GM12878 (cell line): Measurements from ENCODE around the gene CCDC57. TPM values are rescaled to one million over a fixed set of nuclear protein-coding genes. Genes with fewer than 3 reads are reported as not detected.

Experiments
- ATAC-seq: fragments of 200-7000 bp; cut with Tn5 transposase; 3 replicates; pipeline ENCODE4 v1.9.1; 2020; ENCODE audit warnings: mild to moderate bottlenecking, moderate library complexity
- BruUV-seq: library from RNA; stranded (reverse); fragments of 400-500 nt; replicated peaks from 2 replicates; lab custom pipeline; 2021; lab: Mats Ljungman, UMichigan
- CTCF ChIA-PET: fragments of 300-600 bp; sonication (Branson Sonifier 250); formaldehyde crosslinking; extraction: SDS; loops from one replicate; lab custom pipeline; 2021; ENCODE audit warnings: inconsistent platforms; lab: Yijun Ruan, JAX
- POLR2A ChIA-PET: fragments of 350-600 bp; formaldehyde crosslinking; extraction: SDS; loops from one replicate; lab custom pipeline; 2021; ENCODE audit warnings: inconsistent platforms; lab: Charles Lee
- RAD21 ChIA-PET: fragments of 300-600 bp; sonication (Branson Sonifier 250); formaldehyde crosslinking; loops from one replicate; lab custom pipeline; 2023; ENCODE audit warnings: antibody characterized with exemption; ENCODE audit not compliant: unreplicated experiment; lab: Charles Lee
- SMC1A ChIA-PET: fragments of 300-600 bp; sonication (Branson Sonifier 250); formaldehyde crosslinking; loops from one replicate; lab custom pipeline; 2023; ENCODE audit not compliant: unreplicated experiment, uncharacterized antibody; lab: Charles Lee
- DNase-seq: peaks from one replicate; pipeline ENCODE4 v3.0.0-alpha.2; 2011; ENCODE audit warnings: low read depth, low spot score
- FAIRE-seq: peaks from 3 replicates; lab custom pipeline; 2011; peaks lifted over from hg19 to GRCh38; lab: Jason Lieb, UNC
- H2AFZ ChIP-seq: 2 replicates; pipeline ENCODE4 v1.6.0; 2011; ENCODE audit warnings: low read depth, low read length, control low read depth; ENCODE audit not compliant: control insufficient read depth
- H3K27ac ChIP-seq: 2 replicates; pipeline ENCODE4 v1.5.1; 2011; ENCODE audit warnings: control low read depth; ENCODE audit not compliant: control insufficient read depth, insufficient read depth
- H3K27me3 ChIP-seq, 2 experiments: replicated peaks in 1 of 2; 2 replicates each; pipeline versions ENCODE4 v1.6.0 to v1.6.1; 2011; ENCODE audit warnings: low read length in 1 of 2; ENCODE audit not compliant: control insufficient read depth in 2 of 2, insufficient read depth in 2 of 2
- H3K36me3 ChIP-seq, 2 experiments: 2 replicates each; pipeline ENCODE4 v1.5.1; 2011; ENCODE audit warnings: low read length in 1 of 2; ENCODE audit not compliant: control insufficient read depth in 2 of 2, insufficient read depth in 2 of 2
- H3K4me1 ChIP-seq: 2 replicates; pipeline ENCODE4 v1.6.1; 2011; ENCODE audit warnings: mild to moderate bottlenecking, low read length, moderate library complexity, mixed read lengths; ENCODE audit not compliant: control insufficient read depth, insufficient read depth
- H3K4me2 ChIP-seq: 2 replicates; pipeline ENCODE4 v1.6.0; 2011; ENCODE audit warnings: control low read depth; ENCODE audit not compliant: control insufficient read depth, insufficient read depth
- H3K4me3 ChIP-seq: fragments of 200-600 bp; sonication (generic); 2 replicates; pipeline ENCODE4 v1.5.1; 2016
- H3K79me2 ChIP-seq: 2 replicates; pipeline ENCODE4 v1.6.0; 2011; ENCODE audit warnings: low read length; ENCODE audit not compliant: control insufficient read depth, insufficient read depth
- H3K9ac ChIP-seq: 2 replicates; pipeline ENCODE4 v1.8.0; 2011; ENCODE audit warnings: low read length, control low read depth, mixed read lengths; ENCODE audit not compliant: control insufficient read depth, insufficient read depth
- H3K9me3 ChIP-seq: replicated peaks from 3 replicates; pipeline ENCODE4 v1.5.1; 2011; ENCODE audit warnings: mild to moderate bottlenecking, low read length; ENCODE audit not compliant: control insufficient read depth, insufficient read depth
- H4K20me1 ChIP-seq: 2 replicates; pipeline ENCODE4 v1.6.0; 2011; ENCODE audit not compliant: control insufficient read depth, insufficient read depth
- BMI1 ChIP-seq: fragments of 450-650 bp; IDR thresholded peaks from 2 replicates; pipeline ENCODE4 v1.6.1; 2016; ENCODE audit warnings: mild to moderate bottlenecking, moderate library complexity, borderline replicate concordance
- CBFB ChIP-seq: IDR thresholded peaks from 2 replicates; pipeline ENCODE4 v1.6.1; 2016; ENCODE audit warnings: antibody characterized with exemption, low read depth
- CHD4 ChIP-seq: fragments of 200-600 bp; sonication (generic); IDR thresholded peaks from 2 replicates; pipeline ENCODE4 v1.6.1; 2016; ENCODE audit warnings: mild to moderate bottlenecking
- HCFC1 ChIP-seq: fragments of 150-350 bp; IDR thresholded peaks from 2 replicates; pipeline ENCODE4 v1.6.1; 2014; ENCODE audit warnings: low read length
- HDAC6 ChIP-seq: fragments of 200-600 bp; sonication (generic); IDR thresholded peaks from one replicate; pipeline ENCODE4 v1.8.0; 2017; ENCODE audit warnings: antibody characterized with exemption; ENCODE audit not compliant: unreplicated experiment
- HSF1 ChIP-seq: fragments of 150-350 bp; IDR thresholded peaks from 2 replicates; pipeline ENCODE4 v1.6.1; 2014; ENCODE audit warnings: mild to moderate bottlenecking, low read depth, low read length
- KDM1A ChIP-seq: fragments of 200-600 bp; sonication (generic); IDR thresholded peaks from 2 replicates; pipeline ENCODE4 v1.6.1; 2016; ENCODE audit warnings: borderline replicate concordance
- NFIC ChIP-seq: IDR thresholded peaks from 2 replicates; pipeline ENCODE4 v1.6.1; 2012; ENCODE audit warnings: low read depth, mild to moderate bottlenecking, inconsistent platforms, low read length, moderate library complexity
- NR2C2 ChIP-seq: IDR thresholded peaks from 2 replicates; pipeline ENCODE4 v1.6.1; 2011; ENCODE audit warnings: borderline replicate concordance, low read depth; ENCODE audit not compliant: control insufficient read depth, insufficient read length
- NRF1 ChIP-seq: conservative IDR thresholded peaks from 2 replicates; pipeline ENCODE4 v1.6.1; 2011; ENCODE audit warnings: mild to moderate bottlenecking, low read depth, low read length, improper control_type of control experiment
- PML ChIP-seq: IDR thresholded peaks from 2 replicates; pipeline ENCODE4 v1.6.1; 2012; ENCODE audit warnings: low read length, inconsistent platforms
- POLR2AphosphoS2 ChIP-seq: IDR thresholded peaks from 2 replicates; pipeline ENCODE4 v1.6.1; 2011; ENCODE audit warnings: low read depth, mild to moderate bottlenecking, low read length, improper control_type of control experiment, moderate library complexity
- RB1 ChIP-seq: fragments of 450-650 bp; formaldehyde crosslinking; IDR thresholded peaks from 2 replicates; pipeline ENCODE4 v1.6.1; 2017; ENCODE audit warnings: mild to moderate bottlenecking, borderline replicate concordance
- RUNX3 ChIP-seq: IDR thresholded peaks from 2 replicates; pipeline ENCODE4 v1.6.1; 2012; ENCODE audit warnings: low read length, inconsistent platforms
- TBL1XR1 ChIP-seq: IDR thresholded peaks from 2 replicates; pipeline ENCODE4 v1.6.1; 2012; ENCODE audit warnings: low read depth, low read length, improper control_type of control experiment
- TCF12 ChIP-seq: IDR thresholded peaks from 2 replicates; pipeline ENCODE4 v1.6.1; 2011; ENCODE audit warnings: low read depth, mild to moderate bottlenecking, low read length
- USF1 ChIP-seq: IDR thresholded peaks from 2 replicates; pipeline ENCODE4 v1.6.1; 2011; ENCODE audit warnings: borderline replicate concordance, low read depth, mild to moderate bottlenecking, moderate library complexity, mixed read lengths, low read length; ENCODE audit not compliant: insufficient read depth; ENCODE audit errors: extremely low read length
- ZNF207 ChIP-seq: fragments of 450-650 bp; IDR thresholded peaks from 2 replicates; pipeline ENCODE4 v1.6.1; 2014; ENCODE audit warnings: antibody characterized with exemption, mild to moderate bottlenecking, borderline replicate concordance
- ZNF687 ChIP-seq: fragments of 450-650 bp; IDR thresholded peaks from 2 replicates; pipeline ENCODE4 v1.6.1; 2017; ENCODE audit warnings: mild to moderate bottlenecking, moderate library complexity
- WGBS: methylation state at CpG from one replicate; pipeline ENCODE4 v1.1.6; 2016; ENCODE audit warnings: low lambda C conversion rate; ENCODE audit not compliant: insufficient replicate concordance, insufficient coverage; ENCODE audit errors: missing lambda C conversion rate; 5-methylcytosine and 5-hydroxymethylcytosine counted together
- in situ Hi-C: fragments of 300-500 bp; cut with MboI; formaldehyde crosslinking; loops from 9 replicates; pipeline ENCODE4 v1.14.3; 2018; ENCODE audit warnings: mixed read lengths
- intact Hi-C: fragments of 100-400 bp; cut with micrococcal nuclease; formaldehyde crosslinking; loops from one replicate; pipeline ENCODE4 v1.14.2; 2022; ENCODE audit not compliant: unreplicated experiment
- polyA plus RNA-seq, 11 experiments: library from polyadenylated mRNA; depleted of rRNA in 4 of 11; unstranded in 6 of 11; stranded (reverse) in 5 of 11; fragments of >200 nt; fragmentation: Nextera tagmentation in 4 of 11; fragmentation: Illumina TruSeq in 1 of 11; extraction: Ambion mirVana in 4 of 11; extraction: Trizol in 1 of 11; gene quantifications; 1 replicate in 1 of 11; 2 replicates in 10 of 11; pipeline versions ENCODE4 v1.2.1 to v1.2.3, GENCODE V29; 2011 to 2016; ENCODE audit warnings: inconsistent platforms in 2 of 11, missing spikeins in 2 of 11, low read depth in 1 of 11
- total RNA-seq, 4 experiments: library from RNA; depleted of rRNA in 3 of 4; stranded (reverse); fragments of >200 nt in 3 of 4; fragmentation: Illumina TruSeq in 1 of 4; extraction: Trizol in 1 of 4; gene quantifications; 2 replicates each; pipeline versions ENCODE4 v1.2.1 to v1.2.3, GENCODE V29; 2013 to 2021

The CCDC57 gene
- total and polyA plus RNA-seq, 10 of the 15 experiments (the other 5 are each of a cell fraction or from before 2014, with no cell fraction given) = 5.4 to 123 (median 45.8) TPM

GRCh38 chr17:82134101-82134500 is 78.5 kb downstream of the CCDC57 start:
- no peaks in the 10 kb centered on the region for H3K36me3 ChIP-seq
- peaks cover 5% of the 10 kb centered on the region for H3K4me1 ChIP-seq
- DNase-seq (no peak), ATAC-seq (no peak), FAIRE-seq (no peak)
- H2AFZ ChIP-seq = no peak overlapping the region
- H3K4me2 ChIP-seq = no peak overlapping the region
- no peaks in the 10 kb centered on the region for H3K9me3 ChIP-seq
- ChIA-PET POLR2A (no interaction called here), SMC1A (no interaction called here), CTCF (no interaction called here), RAD21 (no interaction called here)
- no peaks in the 10 kb centered on the region for H3K27me3 ChIP-seq
- no peaks in the 10 kb centered on the region for H4K20me1 ChIP-seq
- BruUV-seq = no TSS peak
- no peak overlapping the region for H3K4me3 ChIP-seq
- intact Hi-C loops = no loop called here
- no peak overlapping the region for H3K9ac ChIP-seq
- in situ Hi-C loops = no loop called here
- no peak overlapping the region for H3K27ac ChIP-seq
- no peaks in the 10 kb centered on the region for H3K79me2 ChIP-seq
- 75% methylated on average over 11 of the region's 11 CpGs for WGBS
- TF ChIP-seq TCF12 (no peak), RUNX3 (no peak), CHD4 (no peak), RB1 (no peak), TBL1XR1 (no peak), NR2C2 (no peak), BMI1 (no peak), ZNF207 (no peak), NRF1 (no peak), NFIC (no peak), HCFC1 (no peak), KDM1A (no peak), ZNF687 (no peak), HSF1 (no peak), CBFB (no peak), PML (no peak), POLR2AphosphoS2 (no peak), HDAC6 (no peak), USF1 (no peak)
